ENCODE data around the gene SLC22A16. TPM values are rescaled to one million over a fixed set of nuclear protein-coding genes. Genes with fewer than 3 reads are reported as not detected.

SLC22A16 gene
- total and polyA plus RNA-seq, 10 of the 15 experiments (the other 5 are each of a cell fraction or from before 2014, with no cell fraction given): not detected

DNA sequence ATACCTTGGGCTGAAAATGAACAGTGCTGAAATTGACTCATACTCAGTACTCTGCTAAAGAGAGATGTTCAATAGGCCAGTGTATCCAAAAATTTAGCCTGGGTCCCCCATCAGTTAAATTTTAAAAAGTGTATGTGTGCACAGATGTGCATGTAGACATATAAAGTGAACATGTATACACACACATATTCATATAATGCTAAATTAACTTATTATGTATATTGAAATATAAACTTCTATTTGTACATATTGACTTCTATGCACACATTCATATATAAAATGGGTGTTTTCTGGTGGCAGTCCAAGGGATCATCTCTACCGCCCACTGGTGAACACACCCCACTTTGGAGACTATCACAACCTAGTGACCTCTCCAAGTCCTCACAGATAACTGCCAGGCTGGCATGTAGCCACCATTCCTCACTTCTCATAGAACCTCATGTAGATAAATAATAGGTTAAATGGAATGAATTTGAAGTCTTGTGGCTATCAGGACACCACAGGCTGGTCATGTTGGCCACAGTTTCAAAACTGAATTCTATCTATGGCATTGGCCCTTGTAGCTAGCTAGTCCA lies 8.8 kb downstream of the SLC22A16 start (continued):
- TF ChIP-seq, protein P1, sequence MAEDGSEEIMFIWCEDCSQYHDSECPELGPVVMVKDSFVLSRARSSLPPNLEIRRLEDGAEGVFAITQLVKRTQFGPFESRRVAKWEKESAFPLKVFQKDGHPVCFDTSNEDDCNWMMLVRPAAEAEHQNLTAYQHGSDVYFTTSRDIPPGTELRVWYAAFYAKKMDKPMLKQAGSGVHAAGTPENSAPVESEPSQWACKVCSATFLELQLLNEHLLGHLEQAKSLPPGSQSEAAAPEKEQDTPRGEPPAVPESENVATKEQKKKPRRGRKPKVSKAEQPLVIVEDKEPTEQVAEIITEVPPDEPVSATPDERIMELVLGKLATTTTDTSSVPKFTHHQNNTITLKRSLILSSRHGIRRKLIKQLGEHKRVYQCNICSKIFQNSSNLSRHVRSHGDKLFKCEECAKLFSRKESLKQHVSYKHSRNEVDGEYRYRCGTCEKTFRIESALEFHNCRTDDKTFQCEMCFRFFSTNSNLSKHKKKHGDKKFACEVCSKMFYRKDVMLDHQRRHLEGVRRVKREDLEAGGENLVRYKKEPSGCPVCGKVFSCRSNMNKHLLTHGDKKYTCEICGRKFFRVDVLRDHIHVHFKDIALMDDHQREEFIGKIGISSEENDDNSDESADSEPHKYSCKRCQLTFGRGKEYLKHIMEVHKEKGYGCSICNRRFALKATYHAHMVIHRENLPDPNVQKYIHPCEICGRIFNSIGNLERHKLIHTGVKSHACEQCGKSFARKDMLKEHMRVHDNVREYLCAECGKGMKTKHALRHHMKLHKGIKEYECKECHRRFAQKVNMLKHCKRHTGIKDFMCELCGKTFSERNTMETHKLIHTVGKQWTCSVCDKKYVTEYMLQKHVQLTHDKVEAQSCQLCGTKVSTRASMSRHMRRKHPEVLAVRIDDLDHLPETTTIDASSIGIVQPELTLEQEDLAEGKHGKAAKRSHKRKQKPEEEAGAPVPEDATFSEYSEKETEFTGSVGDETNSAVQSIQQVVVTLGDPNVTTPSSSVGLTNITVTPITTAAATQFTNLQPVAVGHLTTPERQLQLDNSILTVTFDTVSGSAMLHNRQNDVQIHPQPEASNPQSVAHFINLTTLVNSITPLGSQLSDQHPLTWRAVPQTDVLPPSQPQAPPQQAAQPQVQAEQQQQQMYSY (CRISPR knock-in tag; IDR thresholded peaks at IDR 0.05): no peak
- no peak for TF ChIP-seq SMAD1 (IDR thresholded peaks at IDR 0.05; ENCODE audit: low read depth, partially characterized antibody)
- TF ChIP-seq TCF12 (IDR thresholded peaks at IDR 0.05; ENCODE audit: low read depth, low read length): no peak
- no peak for TF ChIP-seq NFYA (IDR thresholded peaks at IDR 0.05; ENCODE audit: borderline replicate concordance, low read depth, low read length)
- TF ChIP-seq CBFB (IDR thresholded peaks at IDR 0.05; ENCODE audit: low read depth): no peak
- no peak for TF ChIP-seq SP1 (IDR thresholded peaks at IDR 0.05; ENCODE audit: low read depth, low read length)
- no peak for TF ChIP-seq SREBF2 (IDR thresholded peaks at IDR 0.05; ENCODE audit: low read length)
- TF ChIP-seq SKIL (IDR thresholded peaks at IDR 0.05; ENCODE audit: low read depth, poor library complexity, severe bottlenecking): no peak
- no peak for TF ChIP-seq SPI1 (IDR thresholded peaks at IDR 0.05; ENCODE audit: borderline replicate concordance, insufficient read depth, low read depth, low read length)
- no peak for TF ChIP-seq ATF3 (IDR thresholded peaks at IDR 0.05; ENCODE audit: borderline replicate concordance, extremely low read depth, low read depth, low read length)

Data from GM12878 (cell line).